Mucosa of stomach (tissue), 1 donor: ENCODE data around the gene FAM209A.
"Not testable (repeated sequence)": the region's sequence is repeated elsewhere in the genome, so short reads cannot be mapped to it uniquely, and the experiment has no call there.

ENCODE experiments used
- H3K27me3 ChIP-seq: one replicate; pipeline ENCODE4 v1.7.0; 2013; ENCODE audit warnings: mild to moderate bottlenecking, low read length; ENCODE audit not compliant: control insufficient read depth, insufficient read depth
- H3K36me3 ChIP-seq: one replicate; pipeline ENCODE4 v1.7.0; 2013; ENCODE audit warnings: low read length; ENCODE audit not compliant: control insufficient read depth, insufficient read depth
- H3K4me1 ChIP-seq: one replicate; pipeline ENCODE4 v1.7.0; 2013; ENCODE audit warnings: mild to moderate bottlenecking, low read length; ENCODE audit not compliant: control insufficient read depth, insufficient read depth
- H3K4me3 ChIP-seq: one replicate; pipeline ENCODE4 v1.7.0; 2013; ENCODE audit warnings: low read length
- H3K9ac ChIP-seq: one replicate; pipeline ENCODE4 v1.7.0; 2013; ENCODE audit warnings: mild to moderate bottlenecking, low read length, moderate library complexity
- H3K9me3 ChIP-seq: one replicate; pipeline ENCODE4 v1.7.0; 2013; ENCODE audit warnings: mild to moderate bottlenecking, low read length, moderate library complexity; ENCODE audit not compliant: control insufficient read depth
- donor health status: Pancreatic carcinoma.

Gene FAM209A

GRCh38 chr20:56551571-56551970, 27.0 kb downstream of the FAM209A start:
- no peak overlapping the region for H3K9ac ChIP-seq
- H3K4me3 ChIP-seq, result no peak overlapping the region
- H3K36me3 ChIP-seq, result no peaks in the 10 kb centered on the region
- H3K27me3 ChIP-seq, result no peaks in the 10 kb centered on the region
- H3K4me1 ChIP-seq, result no peaks in the 10 kb centered on the region
- H3K9me3 ChIP-seq, result no peaks in the 10 kb centered on the region

GRCh38 chr20:56552911-56553629, 28.5 kb downstream of the FAM209A start:
- H3K4me1 ChIP-seq, result no peaks in the 10 kb centered on the region
- no peaks in the 10 kb centered on the region for H3K27me3 ChIP-seq
- H3K36me3 ChIP-seq, result no peaks in the 10 kb centered on the region
- H3K9me3 ChIP-seq, result no peaks in the 10 kb centered on the region
- H3K9ac ChIP-seq, result no peak overlapping the region
- no peak overlapping the region for H3K4me3 ChIP-seq

DNA sequence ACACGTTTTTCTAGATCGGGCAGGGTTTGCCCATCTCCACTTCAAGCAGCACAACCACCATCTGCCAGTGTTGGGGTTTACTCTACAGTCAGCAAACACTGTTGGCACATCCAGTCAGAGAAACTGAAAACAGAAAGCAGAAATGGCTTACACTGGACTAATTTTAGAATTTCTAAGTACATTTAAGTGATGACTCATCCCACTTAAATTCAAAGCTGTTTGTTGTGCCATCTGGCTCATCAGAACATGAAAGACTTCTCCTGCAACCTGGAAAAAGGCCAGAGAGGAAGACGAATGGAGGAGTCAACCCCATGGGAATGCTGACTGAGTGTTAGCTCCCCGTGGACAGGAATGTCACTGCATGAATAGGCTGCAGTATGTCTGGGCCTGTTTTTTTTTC, 30.3 kb downstream of the FAM209A start:
- Histone ChIP-seq H3K9me3 (no peaks in the 10 kb centered on the region), H3K36me3 (no peaks in the 10 kb centered on the region), H3K4me3 (no peak overlapping the region), H3K27me3 (no peaks in the 10 kb centered on the region), H3K9ac (no peak overlapping the region), H3K4me1 (no peaks in the 10 kb centered on the region)

GRCh38 chr20:56558968-56559367, 34.4 kb downstream of the FAM209A start:
- no peaks in the 10 kb centered on the region for H3K27me3 ChIP-seq
- H3K9me3 ChIP-seq, result no peaks in the 10 kb centered on the region

DNA sequence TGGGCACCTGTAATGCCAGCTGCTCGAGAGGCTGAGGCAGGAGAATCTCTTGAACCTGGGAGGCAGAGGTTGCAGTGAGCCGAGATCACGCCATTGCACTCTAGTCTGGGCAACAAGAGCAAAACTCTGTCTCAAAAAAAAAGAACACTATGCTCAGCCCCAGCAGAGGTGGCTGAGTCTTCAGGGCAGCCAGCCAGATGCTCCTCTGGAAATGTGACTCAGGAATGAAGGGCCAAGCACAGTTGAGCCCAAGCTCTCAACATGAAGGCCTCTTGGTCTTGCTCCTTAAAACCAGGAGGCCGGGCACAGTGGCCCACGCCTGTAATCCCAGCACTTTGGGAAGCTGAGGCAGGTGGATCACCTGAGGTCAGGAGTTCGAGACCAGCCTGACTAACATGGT, 40.0 kb downstream of the FAM209A start:
- not testable (repeated sequence) for H3K36me3 ChIP-seq, H3K9me3 ChIP-seq, H3K4me1 ChIP-seq, H3K9ac ChIP-seq, H3K27me3 ChIP-seq, H3K4me3 ChIP-seq

More at GRCh38 chr20:56558968-56559367, 34.4 kb downstream of the FAM209A start:
- no peak overlapping the region for H3K9ac ChIP-seq
- no peaks in the 10 kb centered on the region for H3K36me3 ChIP-seq
- H3K4me1 ChIP-seq, result no peaks in the 10 kb centered on the region
- H3K4me3 ChIP-seq, result no peak overlapping the region

- H3K9ac ChIP-seq, result no peak overlapping the region
- H3K27me3 ChIP-seq, result no peaks in the 10 kb centered on the region
- H3K9me3 ChIP-seq, result no peaks in the 10 kb centered on the region
- H3K4me1 ChIP-seq, result no peaks in the 10 kb centered on the region
- no peaks in the 10 kb centered on the region for H3K36me3 ChIP-seq
- no peak overlapping the region for H3K4me3 ChIP-seq
Observed at GRCh38 chr20:56565511-56565910, 41.0 kb downstream of the FAM209A start.

- Histone ChIP-seq H3K36me3 (no peaks in the 10 kb centered on the region), H3K9ac (no peak overlapping the region), H3K4me3 (no peak overlapping the region), H3K27me3 (no peaks in the 10 kb centered on the region), H3K4me1 (no peaks in the 10 kb centered on the region), H3K9me3 (no peaks in the 10 kb centered on the region)
Observed at GRCh38 chr20:56566621-56567020, 42.1 kb downstream of the FAM209A start.

- Histone ChIP-seq H3K9me3 (no peaks in the 10 kb centered on the region), H3K4me3 (no peak overlapping the region), H3K9ac (no peak overlapping the region), H3K4me1 (no peaks in the 10 kb centered on the region), H3K27me3 (no peaks in the 10 kb centered on the region), H3K36me3 (no peaks in the 10 kb centered on the region)
Observed at GRCh38 chr20:56570832-56571231, 46.3 kb downstream of the FAM209A start.

DNA sequence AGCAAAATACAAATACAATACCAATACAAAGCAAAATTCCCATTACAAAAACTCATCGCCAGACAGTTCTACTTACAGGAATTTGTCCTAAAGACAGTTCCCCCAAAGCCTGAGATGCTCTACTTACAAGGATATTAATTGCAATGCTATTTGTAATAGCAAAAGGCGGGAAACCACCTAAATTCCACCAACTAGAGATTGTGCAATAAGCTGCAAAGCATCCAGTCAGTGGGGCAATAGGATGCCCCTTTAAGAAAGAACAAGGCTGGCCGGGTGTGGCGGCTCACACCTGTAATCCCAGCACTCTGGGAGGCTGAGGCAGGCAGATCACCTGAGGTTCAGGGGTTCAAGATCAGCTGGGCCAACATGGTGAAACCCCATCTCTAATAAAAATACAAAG, 47.6 kb downstream of the FAM209A start:
- Histone ChIP-seq H3K27me3 (no peaks in the 10 kb centered on the region), H3K36me3 (no peaks in the 10 kb centered on the region), H3K9me3 (no peaks in the 10 kb centered on the region), H3K9ac (no peak overlapping the region), H3K4me3 (no peak overlapping the region), H3K4me1 (no peaks in the 10 kb centered on the region)

GRCh38 chr20:56573986-56574385, 49.4 kb downstream of the FAM209A start:
- no peaks in the 10 kb centered on the region for H3K4me1 ChIP-seq

GRCh38 chr20:56574531-56575142, 50.1 kb downstream of the FAM209A start:
- H3K9ac ChIP-seq, result no peak overlapping the region
- no peaks in the 10 kb centered on the region for H3K36me3 ChIP-seq
- H3K4me3 ChIP-seq, result no peak overlapping the region
- no peaks in the 10 kb centered on the region for H3K9me3 ChIP-seq
- no peaks in the 10 kb centered on the region for H3K4me1 ChIP-seq
- no peaks in the 10 kb centered on the region for H3K27me3 ChIP-seq

More at GRCh38 chr20:56573986-56574385, 49.4 kb downstream of the FAM209A start:
- no peak overlapping the region for H3K9ac ChIP-seq
- H3K27me3 ChIP-seq, result no peaks in the 10 kb centered on the region
- H3K4me3 ChIP-seq, result no peak overlapping the region
- no peaks in the 10 kb centered on the region for H3K36me3 ChIP-seq
- H3K9me3 ChIP-seq, result no peaks in the 10 kb centered on the region

DNA sequence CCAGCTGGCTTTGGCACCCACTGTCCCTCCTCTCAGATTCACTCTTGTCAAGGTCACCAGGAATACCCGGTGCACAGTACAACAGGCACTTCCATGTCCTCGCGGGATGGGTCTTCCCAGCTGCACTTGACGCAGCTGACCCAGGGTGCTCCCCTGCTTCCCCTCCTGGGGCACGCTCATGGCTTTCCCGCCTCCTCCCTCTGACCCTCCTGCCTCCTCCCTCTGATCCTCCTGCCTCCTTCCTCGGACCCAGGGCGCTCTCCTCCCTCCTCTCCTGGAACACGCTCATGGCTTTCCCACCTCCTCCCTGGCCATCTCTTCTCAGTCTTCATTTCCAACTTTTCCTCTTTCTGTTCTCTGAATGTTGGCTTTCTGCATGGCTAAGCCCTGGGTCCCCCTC, 50.6 kb downstream of the FAM209A start:
- Histone ChIP-seq H3K9me3 (no peaks in the 10 kb centered on the region), H3K4me1 (no peaks in the 10 kb centered on the region), H3K9ac (no peak overlapping the region), H3K27me3 (no peaks in the 10 kb centered on the region), H3K4me3 (no peak overlapping the region), H3K36me3 (no peaks in the 10 kb centered on the region)
